GM18951 (cell line): ENCODE results near the gene PCID2.

Experiments used
- POLR2A ChIP-seq: IDR thresholded peaks from 4 replicates; pipeline ENCODE4 v1.6.1; 2011; ENCODE audit warnings: mild to moderate bottlenecking; ENCODE audit not compliant: insufficient read length, insufficient read depth; ENCODE audit errors: extremely low read depth
- in situ Hi-C: fragments of 300-500 bp; cut with MboI; formaldehyde crosslinking; loops from one replicate; pipeline ENCODE4 v1.12.0; 2022; ENCODE audit warnings: low sequenced_read_pairs, mixed read lengths, inconsistent platforms; ENCODE audit not compliant: unreplicated experiment

PCID2 gene

DNA sequence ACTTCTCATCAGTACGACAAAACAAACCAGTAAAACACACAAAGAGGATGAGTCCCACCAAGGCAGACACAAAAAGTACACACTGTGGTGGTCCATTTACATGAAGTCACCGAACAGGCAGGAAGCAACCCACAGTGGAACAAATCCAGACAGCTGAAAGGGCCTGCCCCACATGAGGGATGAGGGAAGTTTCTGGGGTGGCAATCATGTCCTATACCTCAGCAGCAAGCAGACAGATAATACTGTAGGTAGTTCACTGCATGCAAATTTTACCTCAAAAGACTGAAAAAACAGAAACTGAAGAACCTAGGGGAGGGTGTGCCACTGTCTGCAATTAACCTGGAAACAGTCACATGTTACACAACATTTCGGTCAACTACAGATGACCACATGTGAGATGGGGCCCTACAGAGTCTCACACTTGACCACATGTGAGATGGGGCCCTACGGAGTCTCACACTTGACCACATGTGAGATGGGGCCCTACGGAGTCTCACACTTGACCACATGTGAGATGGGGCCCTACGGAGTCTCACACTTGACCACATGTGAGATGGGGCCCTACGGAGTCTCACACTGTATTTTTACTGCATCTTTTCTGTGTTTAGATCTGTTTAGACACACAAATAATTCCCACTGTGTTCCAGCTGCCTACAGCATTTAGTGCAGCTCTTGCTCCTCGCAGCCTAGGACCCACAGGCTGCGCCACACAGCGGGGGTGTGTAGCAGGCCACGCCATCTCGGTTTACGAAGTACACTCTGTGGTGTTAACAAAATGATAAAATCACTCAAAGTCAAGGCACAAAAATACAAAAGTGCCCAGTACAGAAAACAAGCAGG lies 22.2 kb downstream of the PCID2 start:
- no peak for TF ChIP-seq POLR2A
- in situ Hi-C loops = no loop called here

DNA sequence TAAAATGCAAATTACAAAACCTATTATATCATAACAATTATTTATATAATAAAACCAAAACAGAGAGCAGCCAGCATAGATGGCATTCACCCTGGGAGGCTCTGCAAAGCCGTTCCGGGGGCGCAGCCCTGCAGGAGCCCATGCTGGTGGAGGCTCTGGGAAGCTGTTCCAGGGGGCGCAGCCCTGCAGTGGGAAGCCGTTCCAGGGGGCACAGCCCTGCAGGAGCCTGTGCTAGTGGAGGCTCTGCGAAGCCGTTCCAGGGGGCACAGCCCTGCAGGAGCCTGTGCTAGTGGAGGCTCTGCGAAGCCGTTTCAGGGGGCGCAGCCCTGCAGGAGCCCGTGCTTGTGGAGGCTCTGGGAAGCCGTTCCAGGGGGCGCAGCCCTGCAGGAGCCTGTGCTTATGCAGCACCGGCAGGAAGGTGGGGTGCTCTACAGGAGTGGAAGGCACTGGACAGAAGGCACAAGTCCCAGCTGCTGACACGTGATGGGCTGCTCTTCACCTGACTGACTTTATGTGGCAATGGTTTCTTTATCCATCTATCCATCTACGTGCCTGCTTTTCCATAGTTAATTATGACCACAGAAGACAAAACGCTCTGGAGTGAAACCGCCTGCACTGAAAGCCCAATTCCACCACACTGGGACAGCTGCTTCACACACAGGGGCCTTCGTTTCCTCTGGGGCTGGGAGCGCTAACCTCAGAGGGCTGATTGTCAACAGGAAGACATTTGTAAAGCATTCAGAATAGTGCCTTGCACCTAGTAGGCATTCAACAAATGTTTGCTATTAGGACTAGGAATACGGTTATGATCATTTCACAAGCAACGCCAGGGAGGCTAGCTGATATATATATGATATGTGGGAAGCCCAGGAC lies 23.7 kb downstream of the PCID2 start:
- TF ChIP-seq POLR2A = no peak
- in situ Hi-C loops = no loop called here

DNA sequence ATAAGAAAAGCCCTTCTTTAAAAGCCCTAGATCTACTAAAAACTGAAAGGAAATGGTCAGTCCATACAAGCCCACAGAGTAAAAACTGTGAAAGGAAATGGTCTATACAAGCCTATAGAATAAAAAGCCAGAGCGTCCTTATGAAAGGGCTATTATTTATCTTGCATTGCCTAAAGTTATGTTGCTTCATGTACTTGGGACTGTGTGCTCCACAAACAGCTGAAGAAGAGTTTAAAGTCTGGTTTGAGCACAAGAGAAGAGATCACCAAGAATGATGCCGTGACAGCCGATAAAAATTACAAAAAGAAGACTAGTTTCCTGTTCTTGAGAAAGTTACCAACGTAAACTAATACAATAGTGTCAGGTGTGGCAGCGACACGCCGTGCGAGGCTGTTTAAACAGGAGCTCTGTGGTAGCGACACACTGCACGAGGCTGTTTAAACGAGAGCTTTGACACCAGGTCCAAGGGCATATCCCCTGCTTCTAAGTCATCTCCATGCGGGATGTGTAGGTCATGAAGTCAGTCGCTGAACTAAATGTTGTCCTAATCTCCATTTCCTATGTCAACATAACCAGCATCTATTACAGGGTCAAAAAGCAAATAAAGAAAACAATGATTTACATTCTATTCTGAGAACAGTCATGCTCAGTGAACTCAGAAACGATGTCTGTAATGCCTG lies 24.9 kb downstream of the PCID2 start:
- TF ChIP-seq POLR2A = no peak
- in situ Hi-C loops = no loop called here

DNA sequence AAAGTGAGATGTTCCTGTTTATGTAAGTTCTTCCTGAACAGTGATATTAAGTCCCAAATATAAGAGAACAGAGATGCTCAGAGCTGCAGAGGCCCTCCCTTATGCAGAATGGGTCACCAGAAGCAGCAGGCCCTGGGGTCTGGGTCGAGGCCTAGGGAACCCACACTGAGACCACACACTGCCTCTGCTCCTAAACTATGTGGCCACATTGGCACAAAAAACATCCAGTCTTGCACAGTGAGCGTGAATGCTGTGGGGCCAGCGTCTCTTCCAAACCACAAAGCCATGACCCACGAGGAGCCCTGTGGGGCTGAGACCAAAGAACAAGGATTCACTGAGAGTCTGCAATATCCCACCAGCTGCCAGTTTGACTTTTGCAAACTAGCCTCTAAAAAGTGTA lies 26.4 kb downstream of the PCID2 start:
- TF ChIP-seq POLR2A = no peak
- in situ Hi-C loops = no loop called here

DNA sequence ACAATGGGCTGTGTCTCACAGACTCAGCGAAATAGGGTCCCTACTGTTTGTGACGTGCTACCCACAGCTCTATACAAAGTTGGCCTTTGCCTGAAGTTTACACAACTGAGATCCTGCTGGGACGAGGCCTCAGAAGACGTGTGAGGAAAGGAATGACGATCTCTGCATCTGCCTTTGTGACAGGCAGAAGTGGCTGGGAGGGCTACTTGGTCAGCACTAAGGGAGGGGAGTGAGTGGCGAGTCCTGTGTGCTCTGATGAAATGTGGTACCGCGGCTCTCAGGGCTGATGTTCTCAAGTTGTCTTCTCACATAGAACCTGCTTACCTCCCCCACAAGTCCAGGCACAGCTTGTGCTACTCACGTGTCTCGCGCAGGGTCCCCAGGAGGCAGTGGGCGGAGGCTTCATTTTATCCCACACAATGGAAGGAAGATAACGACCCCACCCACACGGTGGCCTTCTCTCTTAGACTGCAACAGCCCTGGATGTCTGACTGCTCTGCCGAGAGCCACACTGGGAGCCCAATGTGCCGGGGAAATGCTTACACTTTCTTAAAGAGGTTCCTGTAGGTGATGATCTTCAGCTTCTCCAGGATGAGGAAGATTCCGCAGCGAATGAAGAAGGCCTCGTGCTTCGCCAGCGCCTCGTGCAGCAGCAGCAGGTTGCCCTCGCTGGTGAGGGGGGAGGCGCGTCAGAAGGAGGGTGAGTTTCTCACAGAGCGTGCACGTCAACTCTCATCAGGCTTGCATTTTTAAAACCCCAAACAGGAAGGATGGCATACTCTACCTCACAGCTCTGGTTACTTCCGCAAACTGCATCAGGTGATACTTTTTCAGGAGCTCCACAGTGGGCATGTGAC lies 28.9 kb downstream of the PCID2 start:
- TF ChIP-seq POLR2A = no peak
- in situ Hi-C loops = no loop called here

DNA sequence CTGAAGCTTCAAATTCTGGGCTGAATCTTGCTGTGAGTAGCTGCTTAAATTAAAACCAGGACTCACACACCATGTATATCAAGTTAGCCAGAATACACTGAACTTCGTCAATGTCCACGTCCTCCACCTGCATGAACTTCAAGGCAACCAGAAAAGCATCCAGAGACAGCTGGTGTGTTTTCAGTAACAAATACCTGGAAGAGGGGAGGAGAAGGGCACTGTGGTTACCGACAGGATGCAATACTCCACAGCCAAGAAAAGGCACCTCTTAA lies 29.6 kb downstream of the PCID2 start:
- in situ Hi-C loops = no loop called here

DNA sequence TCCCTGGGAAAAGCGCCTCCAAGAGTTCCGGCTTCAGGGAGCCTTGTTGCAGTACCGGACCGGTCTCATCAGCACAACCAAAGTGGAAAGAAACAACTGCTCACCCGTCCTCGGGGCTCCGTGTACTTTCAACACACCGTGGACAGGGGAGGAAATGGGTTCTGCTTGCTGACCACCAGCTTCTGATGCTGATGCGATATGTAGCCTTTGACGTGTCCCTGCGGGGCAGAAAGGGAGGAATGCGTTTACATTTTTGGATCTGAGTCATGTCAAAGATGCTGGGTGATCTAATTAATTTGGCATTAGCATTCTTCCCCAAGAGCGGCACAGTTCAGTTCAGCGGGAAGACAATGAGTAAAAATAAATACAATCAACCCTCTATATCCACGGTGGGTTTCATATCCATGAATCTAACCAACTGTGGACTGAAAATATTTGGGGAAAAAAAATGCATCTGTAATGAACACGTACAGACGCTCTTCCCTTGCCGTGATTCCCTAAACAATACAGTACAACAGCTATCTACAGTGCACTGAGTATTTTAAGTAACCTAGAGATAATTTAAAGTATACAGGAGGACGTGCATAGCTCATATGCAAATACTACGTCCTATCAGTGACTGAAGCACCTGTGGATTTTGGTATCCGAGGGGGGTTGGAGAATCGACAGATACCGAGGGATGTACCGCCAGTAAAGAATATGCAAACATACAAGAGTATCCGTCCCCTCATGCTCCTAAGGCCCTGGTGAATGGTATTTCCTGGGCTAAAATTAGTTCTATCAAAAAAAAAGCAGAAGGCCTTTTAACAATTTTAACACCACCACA lies 30.2 kb downstream of the PCID2 start:
- no peak for TF ChIP-seq POLR2A
- in situ Hi-C loops = no loop called here

More for the DNA sequence above, 29.6 kb downstream of the PCID2 start:
- TF ChIP-seq POLR2A = no peak

DNA sequence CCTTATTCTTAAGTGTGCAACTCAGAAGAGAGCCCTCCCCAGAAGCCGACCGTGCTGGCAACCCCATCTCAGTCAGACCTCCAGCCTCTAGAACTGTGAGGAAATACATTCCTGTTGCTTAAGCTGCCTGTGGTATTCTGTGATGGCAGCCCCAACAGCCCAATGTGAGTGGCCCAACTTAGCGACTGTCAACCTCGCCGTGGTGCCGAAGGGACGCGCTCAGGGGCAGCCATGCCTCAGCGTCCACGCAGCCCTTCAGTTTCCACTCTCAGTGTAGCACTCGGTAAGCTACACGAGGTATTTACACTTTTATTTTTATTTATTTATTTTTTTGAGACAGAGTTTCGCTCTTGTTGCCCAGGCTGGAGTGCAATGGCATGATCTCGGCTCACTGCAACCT lies 31.6 kb downstream of the PCID2 start:
- in situ Hi-C loops = no loop called here
- TF ChIP-seq POLR2A = no peak

DNA sequence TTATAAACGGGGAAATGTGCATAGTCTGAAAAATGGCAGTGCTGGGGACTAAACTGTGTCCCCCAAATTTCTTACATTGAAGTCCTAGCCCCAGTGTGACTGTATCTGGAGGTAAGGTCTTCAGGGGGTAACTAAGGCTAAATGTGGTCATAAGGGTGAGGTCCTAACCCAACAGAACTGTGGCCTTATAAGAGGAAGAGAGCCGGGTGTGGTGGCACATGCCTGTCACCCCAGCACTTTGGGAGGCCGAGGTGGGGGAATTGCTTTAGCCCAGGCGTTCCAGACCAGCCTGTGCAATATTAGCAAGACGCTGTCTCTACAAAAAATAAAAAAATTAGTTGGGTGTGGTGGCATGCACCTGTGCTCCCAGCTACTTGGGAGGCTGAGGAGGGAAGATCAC lies 32.2 kb downstream of the PCID2 start:
- in situ Hi-C loops = no loop called here
- no peak for TF ChIP-seq POLR2A

DNA sequence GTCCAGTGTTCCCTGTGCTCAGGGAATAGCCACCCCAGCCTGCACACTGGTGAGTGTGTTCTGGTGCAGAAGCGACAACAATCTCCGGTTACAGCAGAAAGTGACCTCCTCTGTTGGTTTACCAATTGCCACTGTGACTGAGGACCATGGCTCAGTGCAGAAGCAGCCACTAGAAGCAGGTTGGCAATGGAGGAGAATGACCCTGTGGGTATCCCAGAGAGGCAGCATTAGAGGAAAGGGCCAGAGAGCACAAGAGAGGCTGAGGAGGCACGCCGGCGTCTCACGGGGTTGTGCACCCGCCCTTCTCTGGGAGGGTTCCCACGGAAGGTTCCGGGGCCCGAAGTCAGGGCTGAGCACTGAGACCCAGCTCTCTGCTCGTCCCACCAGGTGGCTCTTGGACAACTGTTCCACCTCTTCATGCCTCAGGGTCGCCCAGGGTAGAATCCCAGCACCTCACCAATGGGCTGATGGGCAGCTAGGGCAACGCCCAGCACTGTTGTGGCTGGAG lies 36.0 kb downstream of the PCID2 start:
- in situ Hi-C loops = no loop called here

DNA sequence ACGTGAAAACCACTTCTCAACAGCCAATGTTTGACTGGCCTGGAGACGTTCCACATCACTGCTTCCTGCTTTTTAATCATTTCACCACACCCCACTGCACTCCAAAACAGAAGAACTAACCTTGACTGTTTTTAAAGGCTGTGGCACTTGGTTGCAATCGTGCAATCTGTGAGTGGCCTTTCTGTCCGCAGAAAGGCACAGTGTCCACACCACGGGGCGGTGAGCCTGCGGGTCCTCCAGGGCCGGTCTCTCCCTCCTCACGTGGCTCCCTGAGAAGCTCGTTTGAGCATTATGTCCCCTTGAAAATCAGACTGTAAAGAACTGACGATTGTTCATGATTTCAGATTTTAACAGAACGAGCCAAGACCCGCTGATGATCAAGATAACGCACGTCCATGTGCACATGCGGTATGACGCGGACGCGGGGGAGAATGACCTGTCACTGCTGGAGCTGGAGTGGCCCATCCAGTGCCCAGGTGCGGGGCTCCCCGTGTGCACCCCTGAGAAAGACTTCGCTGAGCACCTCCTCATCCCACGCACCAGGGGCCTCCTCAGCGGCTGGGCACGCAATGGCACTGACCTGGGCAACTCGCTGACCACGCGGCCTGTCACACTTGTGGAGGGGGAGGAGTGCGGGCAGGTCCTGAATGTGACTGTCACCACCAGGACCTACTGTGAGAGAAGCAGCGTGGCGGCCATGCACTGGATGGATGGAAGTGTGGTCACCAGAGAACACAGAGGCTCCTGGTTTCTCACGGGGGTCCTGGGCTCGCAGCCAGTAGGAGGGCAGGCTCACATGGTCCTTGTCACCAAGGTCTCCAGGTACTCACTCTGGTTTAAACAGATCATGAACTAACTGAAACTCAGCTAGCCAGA lies 37.0 kb downstream of the PCID2 start:
- in situ Hi-C loops = no loop called here
- no peak for TF ChIP-seq POLR2A

More for the DNA sequence above, 36.0 kb downstream of the PCID2 start:
- TF ChIP-seq POLR2A = no peak
